Measurements from ENCODE around the gene CDNF.

CDNF gene

DNA sequence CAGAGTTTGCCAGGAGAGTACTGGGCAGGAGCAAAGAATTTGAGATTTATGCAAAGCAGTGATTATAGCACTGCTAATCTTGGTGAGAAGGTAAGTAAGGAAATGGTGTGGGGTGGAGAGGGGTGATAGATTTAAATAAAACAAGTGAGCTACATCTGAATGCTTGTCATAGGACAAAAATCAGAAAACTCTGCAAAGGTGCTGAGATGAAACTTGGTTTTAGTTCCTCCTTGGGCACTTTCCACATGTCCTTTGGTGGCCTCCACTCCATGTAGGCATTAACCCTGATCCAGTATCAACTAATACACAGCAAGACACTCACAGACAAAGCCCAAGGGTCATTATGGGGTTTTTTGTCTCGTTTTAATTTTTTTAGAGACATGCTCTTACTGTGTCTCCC is 37.4 kb downstream of the CDNF start:
- TF ChIP-seq, protein P1, sequence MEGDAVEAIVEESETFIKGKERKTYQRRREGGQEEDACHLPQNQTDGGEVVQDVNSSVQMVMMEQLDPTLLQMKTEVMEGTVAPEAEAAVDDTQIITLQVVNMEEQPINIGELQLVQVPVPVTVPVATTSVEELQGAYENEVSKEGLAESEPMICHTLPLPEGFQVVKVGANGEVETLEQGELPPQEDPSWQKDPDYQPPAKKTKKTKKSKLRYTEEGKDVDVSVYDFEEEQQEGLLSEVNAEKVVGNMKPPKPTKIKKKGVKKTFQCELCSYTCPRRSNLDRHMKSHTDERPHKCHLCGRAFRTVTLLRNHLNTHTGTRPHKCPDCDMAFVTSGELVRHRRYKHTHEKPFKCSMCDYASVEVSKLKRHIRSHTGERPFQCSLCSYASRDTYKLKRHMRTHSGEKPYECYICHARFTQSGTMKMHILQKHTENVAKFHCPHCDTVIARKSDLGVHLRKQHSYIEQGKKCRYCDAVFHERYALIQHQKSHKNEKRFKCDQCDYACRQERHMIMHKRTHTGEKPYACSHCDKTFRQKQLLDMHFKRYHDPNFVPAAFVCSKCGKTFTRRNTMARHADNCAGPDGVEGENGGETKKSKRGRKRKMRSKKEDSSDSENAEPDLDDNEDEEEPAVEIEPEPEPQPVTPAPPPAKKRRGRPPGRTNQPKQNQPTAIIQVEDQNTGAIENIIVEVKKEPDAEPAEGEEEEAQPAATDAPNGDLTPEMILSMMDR (IDR thresholded peaks at IDR 0.05) = no peak

GRCh38 chr10:14798636-14799035 is 39.2 kb downstream of the CDNF start:
- TF ChIP-seq, protein P1 (IDR thresholded peaks at IDR 0.05) = no peak

GRCh38 chr10:14787938-14788337 is 49.9 kb downstream of the CDNF start:
- TF ChIP-seq, protein P1 (IDR thresholded peaks at IDR 0.05) = no peak

DNA sequence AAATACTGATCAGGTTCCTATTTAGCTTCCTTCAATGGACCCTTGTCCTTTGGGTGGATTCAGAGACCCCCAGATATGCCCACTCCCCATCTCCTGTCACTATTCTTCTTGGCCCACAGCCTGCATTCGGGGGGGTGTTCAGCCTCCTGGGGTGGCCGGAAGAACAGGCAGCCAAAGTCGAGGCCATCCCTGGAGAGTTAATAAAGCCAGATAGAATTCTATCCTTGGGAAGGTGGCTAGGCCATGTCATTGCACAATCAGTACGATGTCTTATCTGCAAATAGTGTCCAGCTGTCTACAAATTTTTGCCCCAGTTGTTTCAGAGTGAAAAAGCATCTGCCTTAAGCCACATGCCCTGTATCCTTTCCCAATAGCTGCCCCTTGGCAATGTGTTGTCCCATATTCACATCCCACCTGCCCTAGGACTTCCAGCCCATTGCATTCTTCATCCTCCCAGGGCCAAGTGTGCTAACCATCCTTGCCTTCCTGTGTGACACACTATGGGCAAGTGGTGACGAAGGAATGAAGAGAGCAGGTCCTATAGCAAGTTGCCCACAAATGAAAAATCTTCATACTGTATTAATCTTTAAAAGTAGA is 53.3 kb downstream of the CDNF start:
- TF ChIP-seq, protein P1 (IDR thresholded peaks at IDR 0.05) = no peak

- TF ChIP-seq, protein P1 (IDR thresholded peaks at IDR 0.05) = no peak
Observed at GRCh38 chr10:14782691-14783363, 55.0 kb downstream of the CDNF start.

DNA sequence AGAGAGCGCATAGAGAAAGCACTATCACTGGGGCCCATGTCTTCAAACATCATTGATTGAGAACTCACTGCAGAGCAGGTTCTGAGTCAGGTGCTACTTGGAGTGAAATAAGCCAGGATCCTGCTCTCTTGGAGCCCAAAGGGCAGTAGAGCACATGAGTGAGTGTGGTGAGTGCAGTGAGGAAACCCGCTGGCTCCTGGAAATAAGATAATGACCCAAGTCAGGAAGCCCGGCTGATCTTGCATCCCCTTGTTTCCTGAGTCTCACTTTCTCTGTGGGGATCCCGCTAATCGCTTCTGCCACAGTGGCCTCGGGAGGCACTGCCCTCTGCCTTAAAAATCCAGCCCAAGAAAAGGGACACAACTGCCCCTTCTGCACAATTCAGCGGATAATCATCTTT is 56.1 kb downstream of the CDNF start:
- TF ChIP-seq, protein P1 (IDR thresholded peaks at IDR 0.05) = no peak

GRCh38 chr10:14779001-14779651 is 58.7 kb downstream of the CDNF start:
- TF ChIP-seq, protein P1 (IDR thresholded peaks at IDR 0.05) = no peak

Data from LNCAP (cell line).